ENCODE results near the gene CCDC167.

Gene CCDC167

GRCh38 chr6:37511201-37511600 lies 11.5 kb upstream of the CCDC167 start:
- Histone ChIP-seq H3K9ac (no peak overlapping the region), H3K4me1 (peaks cover 7% of the 10 kb centered on the region), H3K79me2 (no peaks in the 10 kb centered on the region), H3K4me3 (ENCODE audit: low read depth, low read length) (no peak overlapping the region), H3K4me2 (ENCODE audit: low read length) (no peak overlapping the region), H3K9me3 (ENCODE audit: control insufficient read depth, low read length) (no peaks in the 10 kb centered on the region), H3K27ac (no peak overlapping the region), H2AFZ (no peak overlapping the region), H3K36me3 (ENCODE audit: control insufficient read depth, insufficient read depth, low read length) (no peaks in the 10 kb centered on the region), H3K27me3 (ENCODE audit: control insufficient read depth, insufficient read depth, low read length) (no peaks in the 10 kb centered on the region)
- TF ChIP-seq CTCF (IDR thresholded peaks at IDR 0.05), result no peak

GRCh38 chr6:37507690-37508421 lies 8.2 kb upstream of the CCDC167 start:
- no peak overlapping the region for H3K4me3 ChIP-seq (ENCODE audit: low read depth, low read length)
- no peaks in the 10 kb centered on the region for H3K79me2 ChIP-seq
- no peaks in the 10 kb centered on the region for H3K27me3 ChIP-seq (ENCODE audit: control insufficient read depth, insufficient read depth, low read length)
- no peaks in the 10 kb centered on the region for H3K4me1 ChIP-seq
- no peak overlapping the region for H2AFZ ChIP-seq
- H3K9me3 ChIP-seq (ENCODE audit: control insufficient read depth, low read length), result no peaks in the 10 kb centered on the region
- H3K9ac ChIP-seq, result no peak overlapping the region
- H3K4me2 ChIP-seq (ENCODE audit: low read length), result no peak overlapping the region
- H3K27ac ChIP-seq, result no peak overlapping the region
- no peaks in the 10 kb centered on the region for H3K36me3 ChIP-seq (ENCODE audit: control insufficient read depth, insufficient read depth, low read length)
- TF ChIP-seq CTCF (IDR thresholded peaks at IDR 0.05), result no peak

- Histone ChIP-seq H3K9ac (no peak overlapping the region), H3K4me1 (no peaks in the 10 kb centered on the region), H3K4me2 (ENCODE audit: low read length) (no peak overlapping the region), H3K9me3 (ENCODE audit: control insufficient read depth, low read length) (no peaks in the 10 kb centered on the region), H3K27me3 (ENCODE audit: control insufficient read depth, insufficient read depth, low read length) (no peaks in the 10 kb centered on the region), H3K27ac (no peak overlapping the region), H3K79me2 (no peaks in the 10 kb centered on the region), H3K4me3 (ENCODE audit: low read depth, low read length) (no peak overlapping the region), H3K36me3 (ENCODE audit: control insufficient read depth, insufficient read depth, low read length) (no peaks in the 10 kb centered on the region), H2AFZ (no peak overlapping the region)
- no peak for TF ChIP-seq CTCF (IDR thresholded peaks at IDR 0.05)
These were observed 7.4 kb upstream of the CCDC167 start for GRCh38 chr6:37507077-37507476.

GRCh38 chr6:37506479-37506878 lies 6.8 kb upstream of the CCDC167 start:
- Histone ChIP-seq H3K27me3 (ENCODE audit: control insufficient read depth, insufficient read depth, low read length) (no peaks in the 10 kb centered on the region), H3K9me3 (ENCODE audit: control insufficient read depth, low read length) (no peaks in the 10 kb centered on the region), H2AFZ (no peak overlapping the region), H3K9ac (no peak overlapping the region), H3K27ac (no peak overlapping the region), H3K79me2 (no peaks in the 10 kb centered on the region), H3K4me2 (ENCODE audit: low read length) (no peak overlapping the region), H3K4me1 (no peaks in the 10 kb centered on the region), H3K4me3 (ENCODE audit: low read depth, low read length) (no peak overlapping the region), H3K36me3 (ENCODE audit: control insufficient read depth, insufficient read depth, low read length) (no peaks in the 10 kb centered on the region)
- no peak for TF ChIP-seq CTCF (IDR thresholded peaks at IDR 0.05)

GRCh38 chr6:37504024-37504423 lies 4.3 kb upstream of the CCDC167 start:
- Histone ChIP-seq H3K36me3 (ENCODE audit: control insufficient read depth, insufficient read depth, low read length) (no peaks in the 10 kb centered on the region), H3K27ac (no peak overlapping the region), H3K9ac (no peak overlapping the region), H2AFZ (no peak overlapping the region), H3K4me3 (ENCODE audit: low read depth, low read length) (no peak overlapping the region), H3K79me2 (peaks cover 2% of the 10 kb centered on the region), H3K4me1 (no peaks in the 10 kb centered on the region), H3K4me2 (ENCODE audit: low read length) (no peak overlapping the region), H3K9me3 (ENCODE audit: control insufficient read depth, low read length) (no peaks in the 10 kb centered on the region), H3K27me3 (ENCODE audit: control insufficient read depth, insufficient read depth, low read length) (no peaks in the 10 kb centered on the region)
- no peak for TF ChIP-seq CTCF (IDR thresholded peaks at IDR 0.05)
